Pons (tissue), 1 donor: ENCODE results near the gene SPATS2.
A peak's percentile ranks its signal among the peaks of the same experiment; 100 is the strongest.
"Not testable (repeated sequence)": the region's sequence is repeated elsewhere in the genome, so short reads cannot be mapped to it uniquely, and the experiment has no call there.

Experiments
- DNase-seq: peaks from one replicate; pipeline ENCODE4 v3.0.0-alpha.2; 2016; ENCODE audit warnings: low spot score

SPATS2 gene

GRCh38 chr12:49367381-49368239 is at the start of gene SPATS2:
Gene SPATS2, plus strand, starts transcription at chr12:49367462. Its CDS starts 93,551 bp downstream, at chr12:49461013.
- DNase-seq: no peak

- DNase-seq: not testable (repeated sequence)
These were observed 46.7 kb upstream of the SPATS2 start for GRCh38 chr12:49320411-49321103.

GRCh38 chr12:49322367-49322707 is 44.9 kb upstream of the SPATS2 start:
- no peak for DNase-seq

- peak; percentile 99 for DNase-seq
These were observed 44.3 kb upstream of the SPATS2 start, which contains the start of gene TROAP for GRCh38 chr12:49322708-49323523. Gene TROAP, plus strand, starts transcription at chr12:49323255. Its CDS starts 354 bp downstream, at chr12:49323609.

GRCh38 chr12:49323524-49324097 is 43.7 kb upstream of the SPATS2 start:
- DNase-seq: no peak

GRCh38 chr12:49325606-49326005 is 41.7 kb upstream of the SPATS2 start:
- DNase-seq: no peak

GRCh38 chr12:49327368-49327767 is 39.9 kb upstream of the SPATS2 start:
- no peak for DNase-seq

- DNase-seq: no peak
These were observed 39.4 kb upstream of the SPATS2 start for GRCh38 chr12:49327887-49328286.

GRCh38 chr12:49328816-49329215 is 38.4 kb upstream of the SPATS2 start:
- DNase-seq: no peak

GRCh38 chr12:49330032-49330619 is 37.1 kb upstream of the SPATS2 start:
- no peak for DNase-seq

GRCh38 chr12:49330631-49331379 is 36.5 kb upstream of the SPATS2 start:
- DNase-seq: no peak

GRCh38 chr12:49331380-49332222 is 35.7 kb upstream of the SPATS2 start:
- peak; percentile 70 for DNase-seq

- no peak for DNase-seq
These were observed 34.8 kb upstream of the SPATS2 start for GRCh38 chr12:49332441-49332861.

- no peak for DNase-seq
These were observed 34.3 kb upstream of the SPATS2 start for GRCh38 chr12:49332891-49333371.

GRCh38 chr12:49333778-49334177 is 33.5 kb upstream of the SPATS2 start:
- DNase-seq: not testable (repeated sequence)

- no peak for DNase-seq
These were observed 33.0 kb upstream of the SPATS2 start for GRCh38 chr12:49334226-49334625.

- DNase-seq: no peak
These were observed 32.6 kb upstream of the SPATS2 start for GRCh38 chr12:49334681-49335080.

GRCh38 chr12:49335118-49335954 is 31.9 kb upstream of the SPATS2 start:
- no peak for DNase-seq
